HG03558 (cell line): Measurements from ENCODE around the gene EPC1.
"Not testable (repeated sequence)": the region's sequence is repeated elsewhere in the genome, so short reads cannot be mapped to it uniquely, and the experiment has no call there.

ENCODE experiments used
- ATAC-seq: cut with Tn5 transposase; IDR thresholded peaks from one replicate; pipeline ENCODE4 v1.9.1; 2021; ENCODE audit warnings: moderate number of reproducible peaks; ENCODE audit not compliant: unreplicated experiment; ENCODE audit errors: extremely low read depth

Gene EPC1

DNA sequence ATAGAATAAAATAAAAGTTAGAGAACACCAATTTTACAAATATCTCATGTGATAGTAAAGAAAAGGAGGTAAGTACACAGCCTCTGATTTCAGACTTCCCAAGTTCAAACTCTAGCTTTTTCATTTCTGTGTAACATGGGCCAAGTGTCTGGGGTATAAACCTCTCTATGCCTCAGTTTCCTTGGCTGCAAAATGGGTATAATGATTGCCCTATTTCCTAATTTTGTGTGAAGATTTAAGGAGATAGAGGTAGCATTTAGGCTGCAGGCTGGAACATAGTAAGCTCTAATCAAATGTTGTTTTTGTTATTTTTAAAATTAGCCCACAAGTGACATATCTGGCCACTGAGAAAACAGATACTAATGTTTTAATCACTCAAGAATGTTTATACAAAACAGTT is 26.1 kb upstream of the EPC1 start:
- no peak for ATAC-seq

DNA sequence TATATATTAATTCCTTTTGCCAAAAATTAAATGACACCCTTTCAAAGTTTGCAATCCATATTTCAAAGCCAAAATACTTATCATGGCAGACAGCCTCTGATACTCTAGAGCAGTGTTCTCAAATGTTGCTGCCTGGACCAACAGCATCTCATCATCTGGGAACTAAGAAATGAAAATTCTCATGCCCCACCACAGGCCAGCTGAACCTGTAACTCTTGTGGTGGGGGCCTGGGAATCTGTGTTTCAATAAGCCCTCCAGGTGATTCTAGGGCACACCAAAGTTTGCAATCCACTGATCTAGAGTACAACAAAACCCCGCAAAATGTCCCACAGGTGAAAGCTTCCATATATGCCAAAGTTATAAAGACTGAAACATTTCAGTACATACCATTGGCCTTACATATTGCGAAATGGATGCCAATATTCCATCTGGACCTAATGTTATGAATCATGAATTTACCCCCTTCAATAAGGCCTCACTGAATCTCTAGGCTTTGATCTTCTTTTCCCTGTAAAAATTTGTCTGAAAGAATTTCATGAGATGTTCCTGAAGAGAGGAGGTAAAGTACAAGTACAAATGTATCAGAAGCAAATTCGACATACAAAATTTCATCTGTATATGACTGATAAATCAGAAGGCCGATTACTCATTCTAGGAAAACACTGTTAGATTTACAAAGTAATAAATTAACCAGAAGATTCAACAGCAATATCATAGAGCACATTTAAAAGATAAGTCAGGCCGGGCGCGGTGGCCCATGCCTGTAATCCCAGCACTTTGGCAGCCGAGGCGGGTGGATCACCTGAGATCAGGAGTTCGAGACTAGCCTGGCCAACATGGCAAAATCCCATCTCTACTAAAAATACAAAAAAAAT is 25.3 kb upstream of the EPC1 start:
- ATAC-seq, result no peak

DNA sequence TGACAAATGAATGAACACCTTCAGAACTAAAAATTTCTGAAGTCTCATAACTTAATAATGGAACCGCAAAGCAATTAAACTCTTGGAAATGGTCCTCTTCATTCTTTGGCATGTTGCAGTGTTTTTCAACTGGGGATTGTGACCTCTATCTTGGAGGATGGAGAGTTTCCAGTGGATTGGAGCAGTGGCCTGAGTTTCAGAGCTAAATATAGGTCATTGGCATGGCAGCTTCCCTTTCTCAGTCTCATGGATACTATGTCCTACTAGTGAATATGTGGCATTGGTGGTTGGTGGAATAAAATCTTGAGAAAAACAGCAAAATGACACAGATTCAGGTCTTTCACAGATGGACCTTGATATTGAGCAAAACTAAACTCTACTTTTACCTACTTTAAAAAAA is 24.1 kb upstream of the EPC1 start:
- no peak for ATAC-seq

DNA sequence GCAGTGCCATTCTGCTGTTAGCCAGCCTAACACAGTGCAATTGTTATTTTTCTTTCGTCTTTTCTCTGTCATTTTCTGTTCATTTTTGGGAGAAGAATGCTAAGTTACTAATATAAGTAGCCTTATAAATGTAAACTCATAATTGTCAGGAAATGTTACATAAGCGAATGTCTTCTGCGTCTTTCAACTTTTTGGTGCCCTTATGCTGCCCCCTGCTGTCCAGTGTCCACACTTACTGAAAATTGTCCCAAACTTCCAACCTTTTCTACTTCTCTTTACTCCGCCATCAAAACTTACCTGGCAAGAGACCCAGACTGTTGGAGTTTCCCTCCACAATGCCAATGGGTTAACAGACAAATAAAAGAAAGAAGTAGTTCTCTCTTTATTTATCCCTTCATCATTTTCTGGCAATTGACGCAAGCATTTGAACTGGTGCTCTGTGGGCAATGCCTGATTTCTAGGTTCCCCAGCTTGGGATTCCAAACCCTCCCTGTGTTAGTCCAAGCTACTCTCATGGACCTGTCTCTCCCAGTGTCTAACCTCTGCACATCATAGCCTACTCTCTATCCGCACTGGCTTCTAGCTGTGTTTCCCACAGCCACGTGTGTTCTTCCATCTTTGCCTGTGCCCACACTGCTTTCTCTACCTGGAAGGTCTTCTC is 21.0 kb upstream of the EPC1 start:
- no peak for ATAC-seq

DNA sequence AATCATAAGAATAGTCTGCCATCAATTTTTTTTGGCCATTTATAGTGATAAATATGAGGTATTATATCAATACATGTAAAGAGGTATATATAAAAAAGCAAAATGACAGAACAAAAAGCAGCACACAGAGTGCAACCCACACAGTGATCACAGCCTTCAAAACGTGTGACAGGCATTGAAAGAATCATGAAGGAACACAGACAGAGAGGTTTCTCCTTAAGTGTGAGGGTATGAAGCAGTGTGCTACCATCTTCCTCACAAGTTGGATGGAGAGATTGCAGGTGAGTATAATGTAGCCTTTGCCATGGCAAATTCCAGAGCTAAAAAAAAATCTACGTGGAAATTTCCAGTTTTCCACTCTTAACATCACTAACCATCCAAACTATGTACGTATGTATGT is 19.6 kb upstream of the EPC1 start:
- no peak for ATAC-seq

DNA sequence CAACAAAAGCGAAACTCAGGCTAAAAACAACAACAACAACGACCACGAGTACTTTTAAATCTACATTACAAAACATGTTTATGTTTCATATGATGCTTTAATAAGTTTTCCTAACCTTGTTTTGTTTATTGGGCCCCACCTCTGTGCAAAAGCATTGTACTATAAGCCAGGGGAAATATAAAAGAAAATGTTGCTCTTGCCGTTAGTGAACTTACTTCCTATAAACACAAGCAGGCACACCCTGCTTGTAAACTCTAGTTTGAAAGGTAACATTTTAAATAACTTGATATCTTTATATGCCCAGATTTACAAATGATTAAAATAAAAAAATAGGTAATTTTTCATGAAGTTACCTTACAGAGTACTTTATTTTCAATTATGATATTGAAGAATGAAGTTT is 19.2 kb upstream of the EPC1 start:
- no peak for ATAC-seq

DNA sequence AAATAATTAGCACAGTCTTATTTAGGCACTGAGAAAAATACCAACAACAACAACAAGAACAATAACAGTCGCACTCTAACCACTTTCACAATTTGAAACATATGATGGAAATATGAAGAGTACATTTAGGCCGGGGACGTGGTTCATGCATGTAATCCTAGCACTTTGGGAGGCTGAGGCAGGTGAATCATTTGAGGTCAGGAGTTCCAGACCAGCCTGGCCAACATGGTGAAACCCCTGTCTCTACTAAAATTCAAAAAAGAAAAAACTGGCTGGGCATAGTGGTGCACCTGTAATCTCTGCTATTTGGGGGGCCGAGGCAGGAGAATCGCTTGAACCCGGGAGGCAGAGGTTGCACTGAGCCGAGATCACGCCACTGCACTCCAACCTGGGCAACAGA is 18.4 kb upstream of the EPC1 start:
- not testable (repeated sequence) for ATAC-seq

DNA sequence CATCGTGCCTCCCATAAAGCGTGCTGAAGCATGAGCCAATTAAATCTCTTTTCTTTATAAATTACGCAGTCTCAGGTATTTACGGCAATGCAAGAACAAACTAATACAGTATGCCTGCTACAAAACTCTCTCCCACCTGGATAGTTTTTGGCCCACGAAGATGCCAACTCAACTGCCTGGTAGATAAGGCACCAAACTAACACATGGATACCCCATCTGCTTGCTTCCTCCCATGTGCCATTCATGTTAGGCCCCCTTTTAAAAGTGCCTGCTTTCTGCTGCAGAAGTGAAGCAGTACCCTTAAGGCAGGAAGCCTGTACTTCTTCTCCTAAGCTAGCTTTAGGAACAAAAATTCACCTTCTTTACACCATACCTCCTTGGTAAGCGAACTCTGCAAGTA is 15.6 kb upstream of the EPC1 start:
- no peak for ATAC-seq

DNA sequence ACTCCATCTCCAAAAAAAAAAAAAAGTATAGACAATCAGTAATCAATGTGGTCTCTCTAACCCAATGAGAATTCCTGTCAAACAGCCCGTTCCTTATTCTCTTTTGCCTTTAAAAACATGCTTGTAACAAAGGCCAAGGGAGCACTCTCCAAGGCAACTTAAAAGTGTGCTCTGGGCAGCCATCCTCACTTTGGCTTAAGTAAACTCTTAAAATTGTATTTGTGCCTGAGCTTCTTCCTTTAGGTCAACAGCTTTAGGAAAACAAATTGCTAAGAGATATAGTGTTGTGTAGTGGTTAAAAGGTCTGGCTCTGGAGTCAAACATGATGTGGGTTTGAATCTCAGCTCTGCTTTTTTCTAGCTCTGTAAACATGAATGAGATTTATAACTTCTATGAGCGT is 13.9 kb upstream of the EPC1 start:
- ATAC-seq, result no peak

DNA sequence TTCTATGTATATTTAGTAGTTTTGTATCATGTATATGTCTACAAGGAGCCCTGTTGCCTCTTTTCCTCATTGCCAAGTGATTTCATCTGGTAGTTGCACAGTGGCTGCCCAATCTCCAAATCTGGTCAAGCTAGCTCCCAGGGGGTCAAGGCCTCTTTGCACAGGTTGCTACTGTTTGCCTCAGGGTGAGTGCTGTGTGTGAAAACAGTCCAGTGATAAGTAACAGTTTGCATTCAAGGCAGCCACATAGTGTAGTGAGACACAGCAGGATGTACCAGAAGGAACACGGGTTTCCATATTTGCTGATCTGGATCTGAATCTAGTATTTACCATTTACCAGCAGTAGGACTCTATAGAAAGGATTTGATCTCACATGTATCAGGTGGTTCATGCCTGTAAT is 13.3 kb upstream of the EPC1 start:
- ATAC-seq, result no peak

DNA sequence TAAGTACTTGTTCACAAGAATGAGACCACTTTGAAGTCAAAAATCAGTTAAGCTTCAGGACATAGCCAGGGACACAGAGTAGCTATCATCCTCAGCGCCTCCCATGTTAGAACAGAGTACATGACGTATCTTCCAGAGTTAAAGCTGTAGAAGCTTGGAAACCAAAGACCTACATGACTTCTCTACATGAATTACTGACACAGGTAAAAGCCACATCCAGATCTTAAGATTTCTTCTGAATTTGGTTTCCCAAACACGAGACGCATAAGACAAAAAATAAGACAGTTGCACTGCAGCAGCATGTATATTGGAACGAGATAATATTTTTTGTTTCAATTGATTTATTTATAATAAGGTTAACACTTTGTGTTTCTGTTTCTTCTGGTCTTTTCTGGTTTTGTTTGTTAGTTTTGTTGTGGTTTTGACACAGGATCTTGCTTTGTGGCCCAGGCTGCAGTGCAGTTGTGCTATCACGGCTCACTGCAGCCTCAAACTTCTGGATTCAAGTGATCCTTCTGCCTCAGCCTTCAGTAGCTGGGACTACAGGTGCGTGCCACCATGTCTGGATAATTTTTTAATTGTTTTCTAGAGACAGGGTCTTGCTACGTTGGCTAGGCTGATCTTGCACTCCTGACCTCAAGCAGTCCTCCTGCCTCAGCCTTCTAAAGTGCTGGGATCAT is 10.2 kb upstream of the EPC1 start:
- no peak for ATAC-seq

DNA sequence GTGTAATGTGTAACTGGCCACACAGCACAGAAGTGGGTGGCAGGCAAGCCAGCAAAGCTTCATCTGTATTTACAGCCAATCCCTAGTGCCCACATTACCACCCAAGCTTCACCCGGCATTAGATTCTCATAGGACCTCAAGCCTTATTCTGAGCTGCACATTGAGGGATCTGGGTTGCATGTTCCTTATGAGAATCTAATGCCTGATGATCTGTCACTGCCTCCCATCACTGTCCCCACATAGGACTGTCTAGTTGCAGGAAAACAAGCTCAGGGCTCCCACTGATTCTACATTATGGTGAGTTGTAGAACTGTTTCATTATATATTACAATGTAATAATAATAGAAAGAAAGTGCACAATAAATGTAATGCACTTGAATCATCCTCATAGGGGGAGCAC is 7.7 kb upstream of the EPC1 start:
- not testable (repeated sequence) for ATAC-seq

DNA sequence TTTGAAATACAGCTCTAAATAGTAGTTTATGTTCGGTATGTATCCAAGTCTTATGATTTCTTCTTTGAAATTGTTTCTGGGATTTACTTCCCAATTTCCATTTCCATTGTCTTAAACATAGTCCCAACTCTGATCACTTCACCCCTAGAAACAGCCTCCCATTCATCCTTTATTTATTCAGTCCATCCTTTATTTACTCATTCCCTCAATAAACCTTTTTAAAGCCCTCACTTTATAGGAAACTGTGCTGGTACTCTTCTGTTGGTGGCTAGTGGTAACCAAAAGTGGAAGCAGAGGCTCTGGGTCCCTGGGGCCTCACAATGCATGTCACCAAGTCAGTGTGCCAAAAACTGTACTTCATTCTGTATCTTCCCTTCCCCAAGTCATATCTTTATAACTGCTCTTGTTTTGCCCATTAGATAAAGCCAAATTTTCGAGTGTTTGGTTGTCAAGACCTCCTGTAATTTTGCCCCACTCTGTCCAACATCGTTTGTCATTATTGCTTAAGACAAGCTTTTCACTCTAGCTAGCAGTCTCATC is 3.9 kb upstream of the EPC1 start:
- ATAC-seq, result no peak

DNA sequence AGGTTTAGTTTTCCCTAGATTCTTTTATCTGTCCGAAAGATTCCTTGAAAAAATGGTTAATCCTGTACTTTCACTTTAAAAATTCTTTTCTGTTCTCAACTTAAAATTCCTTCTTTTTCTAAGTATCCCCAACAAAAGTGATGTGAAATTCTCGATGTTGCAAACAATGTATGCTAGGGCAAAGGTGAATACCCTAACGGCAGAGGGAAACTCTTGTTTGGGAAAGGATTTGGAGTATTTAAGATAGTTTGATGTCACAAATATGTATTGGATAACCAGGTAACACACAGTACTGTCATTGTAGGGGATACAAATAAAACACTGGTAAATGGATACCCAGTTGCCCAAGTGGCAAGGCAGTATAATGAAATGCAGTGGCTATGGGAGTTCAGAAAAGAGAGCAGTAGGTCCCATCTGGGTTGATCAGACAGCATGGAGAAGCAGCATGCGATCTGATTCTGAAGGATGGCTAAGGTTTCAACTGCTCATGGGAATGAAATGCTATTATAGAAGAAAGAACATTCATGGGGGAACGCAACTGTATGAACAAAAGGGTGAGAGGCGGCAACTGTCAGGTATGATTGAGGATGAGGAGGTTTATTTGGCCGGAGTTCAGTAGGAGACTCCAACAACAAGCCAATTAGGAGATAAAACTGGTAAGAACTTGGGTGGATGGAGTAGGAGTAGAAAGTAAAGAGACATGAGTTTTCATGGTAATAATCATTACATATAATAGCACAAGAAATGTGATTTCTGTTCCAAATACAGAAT is 3.2 kb upstream of the EPC1 start:
- ATAC-seq, result no peak

DNA sequence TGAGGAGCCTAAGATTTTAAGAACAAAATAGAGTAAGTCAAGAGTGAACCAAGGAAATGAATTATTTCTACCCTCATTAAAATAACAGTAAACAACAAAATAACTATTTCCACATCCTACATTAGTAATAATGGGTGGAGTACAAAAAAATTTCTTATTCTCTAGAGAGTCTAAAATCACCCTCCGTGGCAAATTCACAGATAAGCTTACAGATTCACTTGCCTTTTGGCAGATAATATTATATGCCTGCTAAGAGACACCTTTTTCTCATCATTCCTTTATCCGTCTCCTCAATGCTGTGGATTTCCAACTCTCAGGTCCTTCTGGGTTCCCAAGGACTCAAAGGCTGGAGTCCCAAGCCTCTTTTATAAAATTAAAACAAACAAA is 2.2 kb upstream of the EPC1 start:
- no peak for ATAC-seq

DNA sequence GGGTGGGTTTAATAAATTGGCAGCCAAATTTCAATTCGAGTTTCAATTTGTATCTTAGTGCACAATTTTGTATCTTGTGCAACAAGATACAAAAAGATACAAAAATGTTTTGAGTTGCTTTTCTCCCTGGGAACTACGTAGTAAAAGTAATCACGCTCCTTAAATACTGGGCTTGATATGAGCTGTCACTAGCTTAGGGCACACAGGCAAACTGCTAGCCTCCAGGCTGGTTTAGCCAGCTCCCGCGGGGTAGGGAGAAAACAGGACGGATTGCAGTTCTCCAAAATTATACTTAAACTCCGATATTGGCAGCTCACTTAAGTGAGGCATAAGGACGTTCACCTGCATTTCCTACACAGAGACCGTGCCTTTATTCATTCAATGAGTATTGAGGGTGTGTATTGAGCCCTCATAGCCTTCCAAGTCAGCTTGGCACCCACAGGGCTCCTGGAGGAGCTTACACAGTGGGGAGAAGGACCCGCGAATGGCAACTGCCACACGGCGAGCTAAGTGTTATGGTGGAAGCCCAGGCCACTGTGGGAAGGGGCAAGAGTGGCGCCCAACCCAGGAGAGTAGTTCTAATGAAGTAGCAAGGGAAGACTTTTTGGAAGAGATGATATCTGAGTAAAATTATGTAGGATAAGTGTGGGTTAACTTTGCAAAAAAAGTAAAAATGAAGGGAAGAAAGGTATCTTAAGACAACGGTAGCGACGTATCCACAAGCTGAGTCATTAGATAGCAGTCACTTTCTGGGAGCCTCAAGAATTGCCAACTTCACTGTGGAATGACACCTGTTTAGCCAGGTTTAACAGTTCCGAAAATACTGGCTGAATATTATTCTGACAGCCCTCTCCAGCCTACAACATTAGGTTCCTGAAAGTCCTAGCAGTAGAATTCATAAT is 1.6 kb upstream of the EPC1 start:
- ATAC-seq, result no peak

DNA sequence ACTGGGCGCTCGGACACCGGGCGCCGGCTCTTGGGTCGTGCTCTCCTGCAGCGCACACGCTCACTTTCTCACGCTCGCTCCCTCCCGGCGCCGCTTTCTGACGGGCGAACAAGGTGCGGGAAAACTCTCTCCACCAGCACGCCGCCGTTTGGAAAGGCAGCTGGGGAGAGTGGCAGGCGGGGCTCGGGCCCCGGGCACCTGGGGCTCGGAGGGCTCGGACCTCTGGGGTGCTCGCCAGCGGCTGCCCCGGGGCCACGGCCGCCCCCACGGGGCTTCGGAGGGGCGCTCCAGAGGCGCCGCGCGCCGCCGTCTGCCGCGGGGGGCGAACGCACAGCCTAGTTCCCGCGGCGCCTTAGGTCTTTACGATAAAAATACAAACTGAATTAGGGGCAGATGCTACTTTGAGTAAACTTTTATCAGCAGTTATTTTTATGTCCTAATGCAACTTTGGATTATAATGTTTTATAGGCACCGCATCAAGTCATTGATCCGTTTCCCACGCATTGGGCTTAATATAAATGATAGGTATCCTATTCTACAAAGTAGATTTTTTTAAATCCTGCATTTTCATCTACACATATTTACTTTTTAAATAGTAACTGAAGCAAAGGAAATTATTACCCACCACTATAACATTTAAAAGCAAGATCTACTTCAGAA is 535 bp upstream of the EPC1 start:
- ATAC-seq, result no peak

DNA sequence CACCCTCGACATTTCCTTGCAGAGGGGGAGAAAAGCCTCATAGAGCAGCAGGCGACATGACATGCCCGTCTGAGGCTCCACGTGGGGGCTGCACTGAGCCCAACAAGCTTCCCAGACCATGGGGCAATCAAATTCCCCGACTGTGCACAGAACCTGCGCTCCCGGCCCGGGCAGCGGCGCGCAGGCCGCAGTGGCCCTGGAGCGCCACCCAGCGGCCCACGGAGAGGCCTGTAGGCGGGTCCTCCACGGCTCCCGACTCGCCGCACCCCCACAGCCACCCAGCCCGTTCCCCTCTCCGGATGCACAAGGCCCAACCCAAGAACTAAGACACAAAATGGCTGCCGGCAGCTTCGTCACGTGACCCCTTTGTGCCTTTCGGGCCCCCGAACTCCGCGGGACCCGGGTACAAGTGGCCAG is 816 bp downstream of the EPC1 start:
- ATAC-seq, result peak; percentile 54

DNA sequence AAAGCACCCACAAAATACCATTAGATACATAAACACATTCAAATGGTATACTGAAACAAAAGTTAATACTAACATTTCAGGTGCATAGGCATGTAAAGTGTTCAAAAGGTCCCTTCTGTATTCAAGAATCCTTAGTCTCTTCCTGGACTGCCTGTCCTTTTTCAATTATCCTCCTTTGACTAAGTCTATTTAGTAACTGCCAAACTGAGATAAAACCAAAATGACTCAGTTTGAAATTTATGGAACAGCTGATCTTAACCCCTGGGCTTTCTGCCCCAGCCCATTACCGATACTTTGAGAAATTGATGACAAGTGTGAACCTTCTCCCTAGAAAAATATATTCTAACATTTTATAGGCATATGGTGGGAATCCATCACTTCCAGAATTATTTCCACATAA is 5.4 kb downstream of the EPC1 start:
- no peak for ATAC-seq
